ENCODE results near the gene PIK3R5. TPM values are rescaled to one million over a fixed set of nuclear protein-coding genes. Genes with fewer than 3 reads are reported as not detected.

The PIK3R5 gene
- total RNA-seq, 4 donors from 2014 or later: 0.63 to 5.9 (median 2.9) TPM

GRCh38 chr17:8976638-8977037, 11.1 kb upstream of the PIK3R5 start:
- no peaks in the 10 kb centered on the region for H3K9me3 ChIP-seq
- in situ Hi-C loops (cut with MboI; ENCODE audit: low sequenced_read_pairs in 4 of 4): loop anchor here in 3 of 4 donors (25.0 kb wide), 2 partner anchors 311 to 561 kb away; no protein-coding TSS in a partner anchor
- intact Hi-C loops (cut with DNase I; ENCODE audit: low total_unique reads): no loop called here
- H3K27me3 ChIP-seq: no peaks in the 10 kb centered on the region
- H3K4me1 ChIP-seq: no peaks in the 10 kb centered on the region
- TF ChIP-seq CTCF (IDR thresholded peaks at IDR 0.05 in 4 of 5, conservative IDR thresholded peaks at IDR 0.05 in 1 of 5) (no peak), POLR2A (IDR thresholded peaks at IDR 0.05) (no peak)
- ATAC-seq: no peak
- DNase-seq: no peak
- H3K36me3 ChIP-seq: no peaks in the 10 kb centered on the region
- H3K27ac ChIP-seq: no peak overlapping the region
- no peak overlapping the region for H3K4me3 ChIP-seq

DNA sequence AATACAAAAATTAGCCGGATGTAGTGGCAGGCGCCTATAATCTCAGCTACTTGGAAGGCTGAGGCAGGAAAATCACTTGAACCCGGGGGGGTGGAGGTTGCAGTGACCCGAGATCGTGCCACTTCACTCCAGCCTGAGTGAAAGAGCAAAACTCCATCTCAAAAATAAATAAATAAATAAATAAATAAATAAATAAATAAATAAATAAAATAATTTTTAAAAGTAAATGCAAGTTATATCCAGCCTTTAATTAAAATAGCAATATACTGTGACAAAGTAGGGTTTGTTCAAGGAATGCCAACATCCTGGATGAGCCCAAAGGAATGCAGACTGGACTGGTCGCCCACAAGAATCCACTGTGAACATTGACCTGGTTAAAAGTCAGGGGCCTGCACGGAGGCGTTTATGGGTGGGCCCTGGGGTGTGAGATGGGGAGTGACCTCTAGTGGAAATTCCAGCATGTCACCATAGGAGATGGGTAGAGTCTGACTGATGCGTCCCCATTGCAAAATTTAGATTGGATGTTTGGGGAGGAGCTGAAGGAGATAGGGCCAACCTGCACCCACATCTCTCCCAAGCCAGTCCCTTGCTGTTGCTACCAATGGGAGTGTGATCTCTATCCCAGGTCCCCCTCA, 9.7 kb upstream of the PIK3R5 start:
- in situ Hi-C loops (cut with MboI; ENCODE audit: low sequenced_read_pairs in 4 of 4) (loop anchor here in 3 of 4 donors (25.0 kb wide), 2 partner anchors 312 to 562 kb away; no protein-coding TSS in a partner anchor), intact Hi-C loops (cut with DNase I; ENCODE audit: low total_unique reads) (no loop called here)
- no peaks in the 10 kb centered on the region for H3K9me3 ChIP-seq
- DNase-seq (no peak), ATAC-seq (no peak)
- H3K4me1 ChIP-seq: no peaks in the 10 kb centered on the region
- H3K27ac ChIP-seq: no peak overlapping the region
- H3K36me3 ChIP-seq: no peaks in the 10 kb centered on the region
- TF ChIP-seq CTCF (IDR thresholded peaks at IDR 0.05 in 4 of 5, conservative IDR thresholded peaks at IDR 0.05 in 1 of 5): no peak
- no peak for TF ChIP-seq POLR2A (IDR thresholded peaks at IDR 0.05)
- H3K27me3 ChIP-seq: no peaks in the 10 kb centered on the region
- H3K4me3 ChIP-seq: no peak overlapping the region

- TF ChIP-seq CTCF (IDR thresholded peaks at IDR 0.05 in 4 of 5, conservative IDR thresholded peaks at IDR 0.05 in 1 of 5) (no peak), POLR2A (IDR thresholded peaks at IDR 0.05) (no peak)
- ATAC-seq: no peak
- intact Hi-C loops (cut with DNase I; ENCODE audit: low total_unique reads) (no loop called here), in situ Hi-C loops (cut with MboI; ENCODE audit: low sequenced_read_pairs in 4 of 4) (no loop called here)
- DNase-seq: no peak
- Histone ChIP-seq H3K9me3 (no peaks in the 10 kb centered on the region), H3K27me3 (peaks cover 10 to 26% (median 19%) of the 10 kb centered on the region in 3 donors), H3K27ac (no peak overlapping the region), H3K4me3 (no peak overlapping the region), H3K36me3 (no peaks in the 10 kb centered on the region), H3K4me1 (no peaks in the 10 kb centered on the region)
Measured at GRCh38 chr17:8969901-8970300, 4.4 kb upstream of the PIK3R5 start.

DNA sequence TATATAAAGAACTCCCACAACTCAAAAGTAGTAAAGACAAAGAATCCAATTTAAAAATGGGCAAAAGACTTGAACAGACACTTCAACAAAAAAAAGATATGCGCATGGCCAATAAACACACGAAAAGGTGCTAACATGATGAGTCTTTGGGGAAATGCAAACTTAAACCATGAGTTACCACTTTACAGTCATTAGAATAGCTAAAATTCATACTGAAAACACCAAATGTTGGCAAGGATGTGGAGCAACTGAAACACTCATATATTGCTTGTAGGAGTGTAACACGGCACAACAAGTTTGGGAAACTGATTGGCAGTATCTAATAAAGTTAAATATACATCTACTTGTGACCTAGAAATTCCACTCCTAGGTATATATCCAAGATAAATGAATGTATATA, 3.0 kb upstream of the PIK3R5 start:
- H3K4me3 ChIP-seq: no peak overlapping the region
- no peak for DNase-seq
- no peak for ATAC-seq
- in situ Hi-C loops (cut with MboI; ENCODE audit: low sequenced_read_pairs in 4 of 4) (no loop called here), intact Hi-C loops (cut with DNase I; ENCODE audit: low total_unique reads) (no loop called here)
- TF ChIP-seq POLR2A (IDR thresholded peaks at IDR 0.05): no peak
- no peak for TF ChIP-seq CTCF (IDR thresholded peaks at IDR 0.05 in 4 of 5, conservative IDR thresholded peaks at IDR 0.05 in 1 of 5)
- no peaks in the 10 kb centered on the region for H3K4me1 ChIP-seq
- no peaks in the 10 kb centered on the region for H3K36me3 ChIP-seq
- no peaks in the 10 kb centered on the region for H3K9me3 ChIP-seq
- no peak overlapping the region for H3K27ac ChIP-seq
- peaks cover 17 to 34% (median 28%) of the 10 kb centered on the region in 3 donors for H3K27me3 ChIP-seq

GRCh38 chr17:8967861-8968260, 2.4 kb upstream of the PIK3R5 start:
- no peak for TF ChIP-seq CTCF (IDR thresholded peaks at IDR 0.05 in 4 of 5, conservative IDR thresholded peaks at IDR 0.05 in 1 of 5)
- TF ChIP-seq POLR2A (IDR thresholded peaks at IDR 0.05): no peak
- ATAC-seq (no peak), DNase-seq (no peak)
- Histone ChIP-seq H3K27me3 (peaks cover 17 to 34% (median 28%) of the 10 kb centered on the region in 3 donors), H3K4me3 (no peak overlapping the region), H3K36me3 (no peaks in the 10 kb centered on the region), H3K27ac (no peak overlapping the region), H3K9me3 (no peaks in the 10 kb centered on the region), H3K4me1 (no peaks in the 10 kb centered on the region)
- in situ Hi-C loops (cut with MboI; ENCODE audit: low sequenced_read_pairs in 4 of 4) (no loop called here), intact Hi-C loops (cut with DNase I; ENCODE audit: low total_unique reads) (no loop called here)
